NCI-H1417 treated with DMSO at 0.1 percent for 48 hours (cell line): ENCODE measurements around the gene ATP8B3.

Experiments
- DNase-seq: peaks from one replicate; lab custom pipeline; 2025; lab: John Stamatoyannopoulos, UW

ATP8B3 gene

GRCh38 chr19:1816530-1817298, 4.6 kb upstream of the ATP8B3 start:
- DNase-seq = no peak

- DNase-seq = no peak
Observed at GRCh38 chr19:1815605-1816529, 3.8 kb upstream of the ATP8B3 start.

DNA sequence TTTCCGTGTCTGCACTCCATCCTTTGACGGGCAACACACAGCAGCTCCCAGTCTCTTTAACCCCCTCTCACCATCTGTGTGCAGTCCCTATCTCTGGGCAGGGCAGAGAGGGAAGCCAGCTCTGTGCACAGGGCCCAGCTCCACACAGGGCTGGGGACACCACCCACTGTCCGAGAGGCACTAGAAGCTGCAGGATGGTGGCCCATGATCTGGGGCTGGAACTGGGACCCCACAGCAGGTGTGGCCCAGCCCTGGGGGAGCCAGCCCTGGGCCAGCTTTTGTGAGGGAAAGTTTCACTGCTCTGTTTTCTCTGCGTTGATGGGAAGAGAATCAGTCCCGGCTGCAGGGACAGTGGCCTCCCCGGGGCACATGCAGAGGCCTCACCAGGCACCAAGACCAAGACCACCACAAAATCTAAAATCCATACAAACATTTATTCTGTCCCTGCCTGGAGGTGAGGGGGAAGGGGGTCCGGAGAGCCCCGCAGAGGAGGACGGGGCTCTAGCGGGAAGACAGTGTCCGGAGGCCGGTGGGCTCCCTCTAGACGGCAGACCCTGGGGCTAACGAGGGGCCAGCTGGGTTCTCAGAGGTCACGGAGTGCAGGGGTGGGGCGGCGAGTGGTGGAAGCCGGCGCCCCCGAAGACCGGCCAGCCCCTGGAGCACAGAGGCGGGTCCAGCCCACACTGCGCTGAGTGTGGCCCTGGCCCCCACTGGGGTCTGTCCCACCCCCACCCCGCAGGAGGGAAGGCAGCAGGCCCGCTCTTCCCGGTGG, 2.9 kb upstream of the ATP8B3 start:
- DNase-seq = no peak

GRCh38 chr19:1814391-1814790, 2.3 kb upstream of the ATP8B3 start:
- DNase-seq = no peak

- DNase-seq = no peak
Observed at GRCh38 chr19:1813192-1814182, 1.4 kb upstream of the ATP8B3 start.

- DNase-seq = peak; percentile 38
Observed at GRCh38 chr19:1812426-1813191, 533 bp upstream of the ATP8B3 start.

DNA sequence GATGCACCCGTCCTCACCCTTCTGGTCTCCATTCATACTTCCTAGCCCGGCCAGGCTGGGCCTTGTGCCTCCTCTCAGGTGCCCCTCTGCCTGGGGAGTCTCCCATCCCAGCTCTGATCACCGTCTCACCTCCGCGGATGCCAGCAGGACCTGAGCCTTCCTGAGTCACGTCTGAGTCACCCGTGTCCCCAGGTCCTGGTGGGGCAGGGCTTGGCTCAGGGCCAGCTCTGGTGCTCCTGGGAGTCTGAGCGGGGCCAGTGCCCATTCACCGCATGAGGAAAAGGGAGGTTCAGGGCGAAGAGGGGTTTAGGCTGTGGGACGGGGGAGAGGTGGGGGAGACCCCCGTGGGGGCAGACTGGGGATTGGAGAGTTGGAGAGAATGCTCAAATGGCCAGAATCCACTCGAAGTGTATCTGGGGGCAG, 593 bp downstream of the ATP8B3 start:
- no peak for DNase-seq

DNA sequence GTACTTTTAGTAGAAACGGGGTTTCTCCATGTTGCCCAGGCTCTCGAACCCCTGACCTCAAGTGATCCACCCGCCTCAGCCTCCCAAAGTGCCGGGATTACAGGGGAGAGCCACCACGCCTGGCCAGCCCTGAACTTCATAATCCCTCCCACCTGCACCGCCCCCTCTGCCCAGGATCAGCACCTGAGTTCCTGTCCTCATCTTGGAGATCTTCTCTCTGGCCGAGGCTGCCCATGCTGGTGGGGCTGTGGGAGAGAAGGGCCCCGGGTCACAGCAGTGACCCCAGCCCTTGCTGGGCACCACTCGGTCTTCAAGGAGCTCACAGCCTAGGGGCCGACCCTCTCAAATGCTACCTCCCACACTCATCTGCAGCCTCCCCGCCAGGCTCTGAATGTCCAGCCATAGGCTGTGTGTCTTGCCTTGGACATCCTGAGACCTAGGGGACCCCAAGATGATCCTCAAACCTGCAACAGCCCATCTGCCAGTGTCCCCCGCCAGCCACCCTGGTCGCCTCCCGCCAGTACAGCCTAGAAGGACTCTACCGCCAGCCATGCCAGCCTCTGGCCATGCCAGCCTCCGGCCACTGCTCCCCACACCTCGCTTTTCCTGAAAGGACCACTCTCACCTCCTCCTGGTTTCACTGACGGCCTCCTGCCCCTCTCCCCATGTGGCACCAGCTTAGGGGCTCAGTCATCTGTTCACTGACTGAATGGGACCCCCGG, 1.5 kb downstream of the ATP8B3 start:
- no peak for DNase-seq

DNA sequence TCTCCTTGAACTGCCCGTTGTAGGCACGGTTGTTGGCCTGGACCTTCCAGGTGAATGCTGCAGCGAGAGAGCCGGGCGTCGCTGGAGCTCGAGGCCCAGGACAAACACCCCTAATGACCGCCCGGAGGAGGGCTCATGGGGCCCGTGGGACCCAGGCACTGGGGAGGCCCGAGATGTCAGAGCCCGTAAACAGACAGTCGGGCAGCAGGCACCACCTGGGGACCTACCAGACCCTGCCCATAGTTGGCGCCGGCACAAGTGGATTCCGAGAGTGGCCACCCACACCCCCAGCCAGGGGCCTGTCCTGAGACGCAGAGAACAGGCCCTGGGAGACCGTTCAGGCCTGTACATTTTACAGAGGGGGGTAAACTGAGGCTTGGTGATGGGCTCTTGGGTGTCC, 2.4 kb downstream of the ATP8B3 start:
- no peak for DNase-seq

GRCh38 chr19:1808395-1808731, 3.7 kb downstream of the ATP8B3 start:
- no peak for DNase-seq

DNA sequence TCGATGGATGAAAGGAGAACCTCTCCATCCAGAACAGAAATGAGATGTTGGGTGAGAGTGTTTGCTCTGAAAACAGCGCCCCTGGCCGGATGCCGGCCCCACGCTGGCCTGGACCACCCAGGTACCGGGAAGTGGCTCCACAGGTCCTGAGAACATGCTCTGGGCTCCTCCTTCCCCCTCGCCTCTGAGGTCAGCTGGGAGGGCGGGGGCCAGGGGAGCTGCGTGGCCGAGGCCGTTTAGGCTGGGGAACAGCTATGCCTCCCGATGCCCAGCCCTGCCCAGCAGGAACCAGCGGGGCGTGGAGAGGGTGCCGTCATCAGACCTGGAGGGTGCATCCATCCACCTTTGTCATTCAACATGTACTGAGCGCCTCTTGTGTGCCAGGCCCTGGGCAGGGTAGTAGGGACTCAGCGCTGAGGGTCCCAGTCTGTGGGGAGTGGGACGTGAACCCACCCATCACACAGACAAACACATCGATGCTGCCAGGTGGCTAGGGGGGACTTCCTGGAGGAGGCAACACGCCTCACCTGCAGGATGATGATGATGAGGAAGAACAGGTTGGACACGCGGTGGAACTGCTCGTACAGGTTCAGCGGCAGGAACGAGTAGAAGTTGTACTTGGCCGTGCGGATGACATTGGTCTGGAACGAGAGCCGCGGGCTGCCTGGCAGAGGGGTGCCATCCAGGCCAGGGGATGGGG, 4.2 kb downstream of the ATP8B3 start:
- DNase-seq = no peak

- no peak for DNase-seq
Observed at GRCh38 chr19:1807030-1807694, 4.9 kb downstream of the ATP8B3 start.

DNA sequence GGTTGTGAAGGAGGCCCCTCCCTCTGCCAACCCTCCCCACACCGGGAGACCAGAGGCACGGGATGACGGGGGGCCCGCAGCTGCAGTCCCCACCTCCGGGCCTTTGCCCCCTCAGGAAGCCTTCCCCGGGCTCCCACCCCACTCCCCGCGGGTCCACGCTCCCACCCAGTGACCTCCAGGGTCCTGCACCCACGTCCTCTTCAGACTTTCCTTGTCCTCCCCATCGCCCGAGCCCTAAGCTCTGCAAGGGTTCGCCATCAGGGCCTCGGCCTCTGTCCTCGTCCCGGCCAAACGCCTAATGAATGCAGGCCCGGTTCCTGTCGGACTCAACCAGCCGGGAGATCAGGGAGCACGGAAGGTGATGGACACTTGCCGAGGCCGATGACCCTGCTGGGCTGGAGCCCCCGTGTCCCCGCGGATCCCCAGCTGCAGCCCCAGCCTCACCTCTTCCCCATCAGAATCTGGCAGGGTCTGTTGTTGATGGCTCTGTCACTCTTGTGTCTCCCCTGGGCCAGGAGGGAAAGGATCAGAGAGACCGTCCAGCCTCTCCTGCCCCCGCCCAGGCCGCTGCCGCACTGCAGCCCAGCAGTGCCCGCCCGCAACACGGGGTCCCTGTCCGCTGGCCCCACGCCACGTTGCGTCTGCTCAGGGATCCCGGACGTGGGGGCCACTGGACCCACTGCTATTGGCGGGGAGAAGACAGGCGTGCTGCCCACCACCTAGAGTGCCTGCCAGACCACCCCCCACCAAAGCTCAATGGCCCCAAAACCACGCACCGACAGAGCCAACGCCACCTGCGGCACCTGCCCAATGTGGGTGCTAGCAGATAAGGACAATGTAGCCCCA, 5.7 kb downstream of the ATP8B3 start:
- DNase-seq = no peak

DNA sequence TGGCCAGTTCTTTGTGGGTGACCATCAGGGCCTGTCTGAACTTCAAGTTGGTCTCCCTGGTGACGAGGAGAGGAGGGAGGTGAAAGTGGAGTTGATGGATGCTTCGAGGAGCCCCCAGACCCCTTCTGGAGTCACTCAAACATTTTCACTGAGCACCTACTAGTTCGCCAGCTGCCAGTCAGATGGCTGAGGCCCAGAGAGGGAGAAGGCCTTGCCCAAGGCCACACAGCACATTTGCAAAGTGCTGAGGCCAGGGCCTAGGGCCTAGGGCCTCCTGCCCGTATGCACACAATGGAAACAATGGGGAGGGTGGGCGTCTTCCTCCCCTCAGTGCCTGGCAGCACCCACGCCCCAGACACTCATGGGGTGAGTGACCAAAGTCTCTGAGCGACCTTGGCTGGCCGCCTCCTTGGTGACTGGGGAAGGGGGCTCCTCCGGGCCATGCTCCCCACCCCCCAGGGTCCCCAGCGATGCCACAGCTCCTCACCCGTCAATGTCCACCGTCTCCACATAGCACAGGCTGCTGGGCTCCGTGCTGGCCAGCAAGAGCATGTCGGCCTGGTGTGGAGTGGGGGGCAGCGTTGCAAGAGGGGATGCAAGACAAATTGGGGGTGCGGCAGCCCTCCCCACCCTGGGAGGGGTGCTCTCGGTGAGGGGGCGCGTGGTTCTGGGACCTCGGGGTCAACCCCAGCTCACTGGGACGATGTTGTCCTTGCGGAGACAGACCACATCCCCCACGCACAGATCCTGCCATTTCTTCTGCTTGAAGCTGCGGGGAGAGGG, 6.5 kb downstream of the ATP8B3 start:
- no peak for DNase-seq

- DNase-seq = no peak
Observed at GRCh38 chr19:1804858-1805257, 7.2 kb downstream of the ATP8B3 start.

- no peak for DNase-seq
Observed at GRCh38 chr19:1799695-1800342, 12.3 kb downstream of the ATP8B3 start.
